HG02759 (cell line): ENCODE results near the gene HOXA2.

ENCODE experiments used
- ATAC-seq: cut with Tn5 transposase; IDR thresholded peaks from one replicate; pipeline ENCODE4 v1.9.1; 2021; ENCODE audit warnings: mild to moderate bottlenecking, moderate library complexity; ENCODE audit not compliant: unreplicated experiment

Gene HOXA2

DNA sequence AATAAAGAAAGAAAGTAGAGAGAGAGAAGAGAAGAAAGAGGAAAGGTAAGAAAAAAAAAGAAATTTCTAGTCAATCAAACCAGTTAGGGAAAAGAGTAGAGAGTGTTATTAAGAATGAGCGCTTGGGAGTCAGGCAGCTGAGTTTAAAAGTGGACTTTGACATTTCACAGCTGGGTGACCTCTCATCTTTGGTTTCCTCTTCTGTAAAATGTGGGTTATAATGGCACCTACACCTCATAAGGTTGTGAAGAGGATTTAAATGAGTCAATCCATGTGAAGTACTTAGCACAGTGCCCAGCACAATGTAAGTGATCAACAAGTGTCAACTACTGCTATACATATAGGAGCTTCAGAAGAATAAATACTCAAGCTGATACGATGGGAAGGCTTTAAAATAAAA lies 18.8 kb downstream of the HOXA2 start:
- peak; percentile 65 for ATAC-seq

DNA sequence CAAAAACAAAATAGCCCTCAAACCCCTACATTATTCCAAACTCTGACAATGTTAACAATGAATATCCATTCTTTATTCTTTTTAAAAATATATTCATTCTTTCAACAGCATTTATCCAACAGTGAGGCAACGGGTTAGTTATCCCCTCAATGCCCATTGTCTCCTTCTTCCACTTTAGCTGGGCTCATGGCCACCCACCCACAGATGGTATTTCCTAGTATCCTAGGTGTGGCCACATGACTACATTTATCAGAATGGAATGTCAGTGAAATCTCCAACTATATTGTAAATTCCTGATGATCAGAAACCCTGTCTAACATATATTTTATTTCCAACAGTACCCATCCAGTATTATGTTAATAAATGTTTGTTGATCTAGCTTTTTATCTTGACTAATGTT lies 20.3 kb downstream of the HOXA2 start:
- ATAC-seq = no peak

GRCh38 chr7:27080844-27081436 lies 21.5 kb downstream of the HOXA2 start:
- ATAC-seq = no peak

DNA sequence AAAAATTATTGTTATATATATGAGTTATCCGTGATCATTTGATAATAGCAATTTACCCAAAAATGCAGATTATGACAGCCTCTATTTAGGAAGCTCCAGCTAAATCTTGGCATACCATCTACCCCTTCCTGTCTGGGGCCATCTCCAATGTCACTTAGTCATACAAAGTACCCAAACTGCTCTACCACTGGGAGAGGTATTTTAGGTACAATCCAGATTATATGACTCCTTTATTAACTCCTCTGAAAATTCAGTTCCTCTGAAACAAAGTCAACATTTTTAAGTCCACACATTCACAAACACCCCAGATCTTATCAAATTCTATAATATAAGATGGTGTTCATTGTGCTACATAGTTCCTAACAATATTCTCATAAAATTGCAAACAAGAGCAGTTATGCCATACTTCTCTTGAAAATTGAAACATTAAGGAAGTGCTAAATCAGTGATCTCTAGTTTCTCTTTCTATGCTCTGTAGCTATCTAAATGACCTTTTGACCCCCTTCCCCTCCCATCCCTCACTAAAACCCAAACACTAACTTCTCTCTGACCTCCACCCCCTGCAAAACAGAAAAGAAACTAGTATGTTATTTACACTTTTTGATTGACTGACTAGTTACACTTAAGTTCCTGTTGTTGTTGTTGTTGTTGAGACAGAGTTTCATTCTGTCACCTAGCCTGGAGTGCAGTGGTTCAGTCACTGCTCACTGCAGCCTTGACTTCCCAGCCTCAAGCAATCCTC lies 23.1 kb downstream of the HOXA2 start:
- ATAC-seq = no peak

- ATAC-seq = no peak
Measured at GRCh38 chr7:27078616-27079233, 23.8 kb downstream of the HOXA2 start.

- no peak for ATAC-seq
Measured at GRCh38 chr7:27073076-27073475, 29.4 kb downstream of the HOXA2 start.

DNA sequence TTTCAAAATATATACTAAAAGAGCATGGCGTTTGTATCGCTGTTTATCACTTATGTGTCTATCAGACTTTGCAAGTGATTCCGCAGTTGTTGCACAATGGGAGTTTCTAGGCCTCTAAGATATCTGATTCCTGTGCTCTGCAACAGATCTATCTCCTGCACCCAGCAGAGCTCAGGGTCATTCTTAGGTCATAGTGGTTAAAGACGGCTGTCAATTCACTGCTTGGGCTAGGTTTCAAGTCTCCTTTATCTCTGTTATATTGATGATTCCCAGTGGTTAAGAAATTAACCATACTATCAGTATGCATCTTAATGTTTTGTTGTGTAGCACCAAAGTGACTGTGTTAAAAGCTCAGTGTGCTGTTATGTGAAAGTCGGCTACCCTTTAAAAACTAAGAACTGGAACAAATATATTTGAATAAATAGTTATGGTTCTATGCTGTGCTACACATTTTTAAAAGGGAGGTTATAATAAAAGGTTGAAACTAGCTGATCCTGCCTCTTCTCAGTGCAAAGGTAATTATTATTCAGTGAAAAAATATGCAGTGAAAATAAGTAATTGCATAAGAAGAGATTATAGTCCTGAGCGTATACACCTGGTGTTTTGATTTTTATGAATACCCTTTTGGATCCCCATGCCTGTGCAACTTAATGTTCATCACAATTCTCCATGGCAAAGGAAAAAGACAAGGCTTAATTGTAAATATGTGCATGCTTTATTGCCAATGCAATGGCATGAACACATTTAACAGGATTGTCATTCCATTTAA lies 30.7 kb downstream of the HOXA2 start:
- no peak for ATAC-seq

DNA sequence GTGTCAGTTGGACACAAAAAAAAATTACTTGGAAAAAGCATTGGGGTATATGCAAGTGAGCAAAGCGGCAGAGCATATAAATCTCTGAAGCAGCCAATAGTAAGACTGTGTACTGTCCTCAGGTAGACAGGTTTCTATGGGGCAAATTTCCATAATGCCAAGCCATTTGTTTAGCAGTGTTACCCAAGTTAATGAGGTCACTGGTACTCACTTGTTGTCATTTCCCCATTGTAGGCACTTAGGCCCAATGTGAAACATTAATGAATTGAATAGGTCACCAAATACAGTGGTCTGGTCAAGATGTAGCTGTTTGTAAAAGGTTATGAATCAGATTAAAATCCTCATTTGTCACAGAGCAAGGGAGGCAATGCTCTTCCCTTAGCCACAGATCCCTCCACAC lies 34.2 kb downstream of the HOXA2 start:
- ATAC-seq = no peak

DNA sequence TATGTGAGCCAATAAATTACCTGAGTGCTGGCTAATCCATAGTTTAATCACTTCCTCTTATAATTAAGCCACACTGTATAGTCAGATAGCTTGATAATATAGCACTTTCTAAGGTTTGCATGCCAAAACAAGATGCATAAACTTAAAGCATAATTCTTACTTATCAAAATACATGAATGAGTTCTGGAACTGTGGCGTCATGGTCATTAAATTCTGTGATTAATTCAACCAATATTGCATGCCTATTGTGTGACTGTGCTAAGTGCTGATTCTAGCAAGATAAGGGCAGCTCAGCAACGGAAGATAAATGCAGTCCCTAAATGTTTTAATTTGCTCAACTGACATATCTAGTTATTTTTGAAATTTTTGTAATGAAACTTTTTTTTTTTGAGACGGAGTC lies 36.3 kb downstream of the HOXA2 start:
- ATAC-seq = no peak

DNA sequence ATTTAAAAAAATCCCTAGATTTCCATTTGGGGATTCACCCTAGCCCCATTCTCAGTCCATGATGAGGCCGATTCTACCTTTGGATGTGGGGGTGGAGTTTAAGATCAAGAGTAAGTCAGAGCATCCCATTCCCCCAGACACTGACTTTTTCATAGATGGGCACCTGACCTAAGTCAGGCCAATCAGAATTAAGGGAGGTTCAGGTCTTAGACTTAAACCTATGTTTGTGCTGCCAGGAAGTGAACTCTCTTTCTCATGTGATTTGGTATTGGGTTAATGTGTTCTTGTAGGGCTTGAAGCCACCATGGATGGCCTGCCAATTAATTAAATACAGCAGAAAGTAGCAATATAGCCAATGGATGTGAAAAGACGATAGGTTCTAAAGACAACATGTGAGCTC lies 36.8 kb downstream of the HOXA2 start:
- no peak for ATAC-seq

DNA sequence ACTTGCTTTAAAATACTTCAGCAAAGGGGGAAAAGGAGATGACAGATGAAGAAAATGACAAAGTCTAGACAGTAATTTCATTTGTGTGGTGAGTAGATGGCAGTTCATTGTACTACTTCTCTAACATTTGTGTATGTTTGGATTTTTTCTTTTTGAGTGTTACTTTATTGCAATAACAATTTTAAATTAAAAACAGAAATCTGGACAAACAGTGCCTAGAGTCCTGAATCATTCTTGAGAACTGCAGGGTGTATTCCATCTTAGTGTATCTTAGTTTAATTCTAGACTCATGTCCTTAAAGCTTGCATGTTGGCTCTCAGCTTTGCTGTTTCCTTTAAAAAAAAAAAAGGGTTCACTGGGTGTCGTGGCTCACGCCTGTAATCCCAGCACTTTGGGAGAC lies 37.8 kb downstream of the HOXA2 start:
- ATAC-seq = no peak

- no peak for ATAC-seq
Measured at GRCh38 chr7:27064159-27064558, 38.3 kb downstream of the HOXA2 start.

- no peak for ATAC-seq
Measured at GRCh38 chr7:27062946-27063345, 39.5 kb downstream of the HOXA2 start.

DNA sequence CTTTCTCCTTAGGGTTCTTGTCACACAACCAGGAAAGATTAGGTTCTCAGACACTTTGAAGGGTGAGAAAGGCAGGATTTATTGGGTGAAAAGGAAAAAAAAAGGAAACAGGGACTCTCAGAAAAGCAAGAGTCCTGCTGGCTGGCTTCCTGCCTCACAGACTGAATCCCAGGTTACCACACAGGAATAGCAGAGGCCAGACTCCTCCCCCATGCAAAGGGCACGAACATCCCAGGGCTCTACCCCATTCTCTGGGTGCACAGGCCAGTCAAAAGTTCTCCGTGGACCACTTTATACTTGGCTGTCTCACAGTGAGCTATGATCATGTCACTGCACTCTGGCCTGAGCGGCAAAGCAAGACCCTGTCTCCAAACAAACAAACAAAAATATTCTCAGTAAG lies 49.3 kb downstream of the HOXA2 start:
- no peak for ATAC-seq

DNA sequence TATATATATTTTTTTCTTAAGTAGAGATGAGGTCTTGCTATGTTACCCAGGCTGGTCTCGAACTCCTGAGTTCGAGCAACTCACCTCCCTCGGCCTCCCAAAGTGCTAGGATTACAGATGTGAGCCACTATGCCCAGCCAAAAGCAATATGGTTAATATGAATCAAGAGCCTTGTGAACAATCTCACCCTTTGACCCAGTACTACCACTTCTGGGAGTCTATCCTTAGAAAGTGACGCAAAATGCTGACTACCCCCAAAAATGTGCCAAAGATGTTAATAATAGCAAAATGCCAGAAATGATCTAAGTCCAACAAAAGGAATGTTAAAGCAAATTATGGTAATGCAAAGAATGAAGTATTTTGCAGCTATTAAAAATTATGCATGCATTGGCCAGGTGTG lies 51.0 kb downstream of the HOXA2 start:
- ATAC-seq = no peak
